HG03097 (cell line): ENCODE measurements around the gene PHYKPL.

ENCODE experiments used
- ATAC-seq: cut with Tn5 transposase; IDR thresholded peaks from one replicate; pipeline ENCODE4 v1.9.1; 2021; ENCODE audit not compliant: unreplicated experiment, low FRiP score

The PHYKPL gene

GRCh38 chr5:178224403-178224802 is 8.2 kb downstream of the PHYKPL start:
- no peak for ATAC-seq

GRCh38 chr5:178223828-178224335 is 8.7 kb downstream of the PHYKPL start:
- no peak for ATAC-seq

GRCh38 chr5:178223196-178223773 is 9.3 kb downstream of the PHYKPL start:
- no peak for ATAC-seq

DNA sequence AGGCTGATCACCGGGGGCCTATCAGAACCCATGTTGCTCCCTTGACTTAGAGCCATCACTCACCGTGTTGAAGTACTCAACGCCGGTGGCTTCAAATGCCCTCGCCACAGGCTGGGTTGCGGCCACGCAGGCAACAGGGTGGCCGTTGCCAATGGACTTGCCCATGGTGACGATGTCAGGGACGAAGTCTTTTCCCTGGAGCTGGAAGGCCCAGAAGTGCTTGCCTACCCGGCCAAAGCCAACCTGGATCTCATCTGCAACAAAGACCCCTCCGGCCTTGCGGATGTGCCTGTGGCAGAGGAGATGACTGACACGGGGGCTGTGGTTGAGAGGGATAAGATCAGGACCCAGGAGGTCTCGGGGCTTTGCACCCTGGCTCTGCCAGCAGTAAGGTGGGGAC is 10.3 kb downstream of the PHYKPL start:
- no peak for ATAC-seq

- ATAC-seq: no peak
These were observed 10.7 kb downstream of the PHYKPL start for GRCh38 chr5:178221853-178222252.

GRCh38 chr5:178221282-178221681 is 11.3 kb downstream of the PHYKPL start:
- ATAC-seq: no peak

- no peak for ATAC-seq
These were observed 13.8 kb downstream of the PHYKPL start for GRCh38 chr5:178218827-178219226.

GRCh38 chr5:178218237-178218776 is 14.3 kb downstream of the PHYKPL start:
- ATAC-seq: no peak

- no peak for ATAC-seq
These were observed 15.8 kb downstream of the PHYKPL start for GRCh38 chr5:178216779-178217178.

DNA sequence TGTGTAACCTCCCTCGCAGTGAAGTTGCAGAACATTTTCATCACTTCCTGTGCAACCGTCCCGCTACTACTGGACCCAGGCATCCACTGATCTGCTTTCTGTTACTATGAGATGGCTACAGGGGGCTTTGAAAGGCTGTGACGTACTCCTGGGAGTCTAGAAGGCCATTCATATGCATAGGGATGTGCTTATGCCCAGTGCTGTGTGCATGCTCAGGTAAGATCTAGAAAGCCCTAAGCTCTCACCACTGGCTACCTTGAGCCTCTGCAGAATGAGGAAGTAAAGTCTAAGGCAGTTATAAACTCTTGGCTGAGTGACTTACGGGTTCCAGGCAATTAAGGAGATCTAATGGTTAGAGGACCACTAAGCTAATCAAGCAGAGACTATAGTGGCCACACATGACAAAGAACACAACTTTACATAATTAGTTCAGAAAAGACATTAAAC is 16.5 kb downstream of the PHYKPL start:
- ATAC-seq: no peak

- no peak for ATAC-seq
These were observed 17.2 kb downstream of the PHYKPL start for GRCh38 chr5:178215280-178216002.

DNA sequence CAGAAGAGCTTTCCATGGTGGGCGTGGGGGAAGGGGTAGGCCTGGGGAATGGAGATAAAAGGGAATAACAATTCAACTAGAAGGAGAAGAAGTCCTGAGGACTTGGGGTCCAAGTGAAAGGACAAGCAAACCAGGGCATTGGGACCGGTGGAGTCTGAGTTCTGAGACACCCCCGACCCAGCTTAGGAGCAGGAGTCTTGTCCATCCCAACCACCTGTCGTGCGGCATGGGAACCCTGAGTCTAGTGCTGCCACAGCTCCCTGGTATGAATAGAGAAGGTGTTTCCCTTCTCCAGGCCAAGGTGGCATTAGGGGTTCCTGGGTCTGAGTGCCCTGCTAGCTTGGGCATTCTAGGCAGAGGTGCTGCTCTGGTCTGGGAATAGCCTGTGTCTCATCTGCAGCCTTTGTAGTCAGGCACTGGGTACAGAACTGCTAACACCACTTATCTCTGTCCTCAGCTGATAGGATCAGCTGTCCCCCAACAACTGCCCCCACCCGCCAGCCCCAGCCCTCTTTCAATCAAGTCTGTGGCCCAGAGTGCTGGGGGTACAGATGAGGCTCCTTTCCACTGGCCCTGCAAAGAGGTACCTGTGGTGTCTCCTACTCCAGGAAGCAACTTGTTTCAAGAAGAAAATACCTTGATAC is 18.3 kb downstream of the PHYKPL start:
- no peak for ATAC-seq

DNA sequence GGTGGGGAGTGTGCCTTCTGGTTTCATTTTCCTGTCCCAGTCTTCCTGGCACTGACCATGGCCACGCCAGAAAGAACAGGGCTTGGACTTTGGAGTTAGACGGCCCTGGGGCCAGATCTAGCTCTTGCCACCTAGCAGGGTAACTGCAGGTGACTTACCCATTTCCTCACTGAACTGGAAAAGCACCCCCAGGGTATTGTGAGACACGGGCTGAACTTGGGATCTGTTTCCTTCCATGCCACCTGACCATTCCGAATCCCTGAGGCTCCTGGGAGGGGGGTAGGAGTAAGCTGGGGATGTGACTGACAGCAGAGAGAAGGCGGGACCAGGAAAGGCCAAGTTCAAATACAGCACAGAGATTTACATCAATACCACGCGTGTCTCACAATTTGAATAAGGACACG is 18.9 kb downstream of the PHYKPL start:
- no peak for ATAC-seq

GRCh38 chr5:178213003-178213461 is 19.6 kb downstream of the PHYKPL start:
- ATAC-seq: no peak

- no peak for ATAC-seq
These were observed 20.2 kb downstream of the PHYKPL start for GRCh38 chr5:178212241-178213002.

DNA sequence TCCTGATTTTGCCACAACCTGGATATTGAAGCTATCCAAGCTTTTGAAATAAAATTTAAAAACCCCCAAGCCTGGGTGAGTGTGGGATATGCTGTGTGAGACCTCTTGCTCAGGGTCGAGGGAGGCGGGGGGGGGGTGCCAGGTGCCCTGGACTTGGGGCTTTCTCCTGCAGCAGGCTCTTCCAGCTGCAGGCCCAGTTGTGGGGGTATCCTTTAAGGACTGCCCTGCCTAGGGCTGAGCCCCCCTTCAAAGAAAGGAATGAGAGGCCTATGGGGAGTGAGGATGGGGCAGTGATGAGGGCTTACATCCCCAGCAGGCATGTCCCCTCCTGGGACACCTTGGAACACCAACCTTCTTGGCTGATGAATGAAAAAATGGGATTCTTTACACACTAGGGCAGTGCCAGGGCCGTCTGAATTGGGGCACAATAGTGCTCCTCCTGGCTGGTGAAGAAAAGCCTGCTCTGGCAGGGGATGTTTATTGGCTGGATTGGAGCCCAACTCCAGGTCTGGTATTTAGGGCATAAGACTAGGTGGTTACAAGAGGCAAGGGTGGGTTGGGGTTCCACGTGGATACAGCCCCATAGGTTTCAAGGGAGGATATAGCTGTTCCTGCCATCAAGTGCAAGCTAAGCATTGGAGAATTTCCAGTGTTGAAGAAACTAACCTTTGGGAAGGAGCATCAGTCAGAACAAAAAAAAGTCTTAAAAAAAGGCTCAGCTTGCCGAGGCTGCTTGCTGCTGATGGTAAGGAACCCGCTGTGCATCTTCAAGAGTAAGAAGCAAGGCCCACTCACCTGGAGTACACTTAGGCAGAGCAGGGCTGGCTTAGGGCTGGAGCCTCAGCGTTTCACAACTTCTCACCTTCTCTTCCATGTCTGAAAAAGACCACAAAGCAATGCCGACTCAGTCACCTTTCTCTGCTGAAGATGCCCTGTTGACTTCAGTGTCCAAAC is 21.2 kb downstream of the PHYKPL start:
- ATAC-seq: no peak

DNA sequence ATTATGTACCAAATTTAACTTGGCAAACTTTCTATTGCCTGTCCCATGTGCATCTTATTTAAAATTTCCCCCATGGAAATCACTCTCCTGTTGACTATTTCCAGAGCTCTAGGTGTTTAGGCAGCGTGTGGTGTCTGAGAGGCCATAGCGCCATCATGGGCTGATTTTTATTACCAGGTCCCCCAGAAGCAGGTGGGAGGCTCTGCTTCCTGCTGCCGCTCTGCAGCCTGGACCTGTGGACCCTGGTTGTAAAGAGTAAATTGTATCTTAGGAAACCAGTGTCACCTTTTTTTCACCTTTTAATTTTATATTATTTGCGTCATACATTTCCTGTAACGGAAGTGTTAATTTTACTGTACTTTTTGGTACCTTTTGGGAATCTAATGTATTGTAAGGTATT is 21.9 kb downstream of the PHYKPL start:
- ATAC-seq: no peak

DNA sequence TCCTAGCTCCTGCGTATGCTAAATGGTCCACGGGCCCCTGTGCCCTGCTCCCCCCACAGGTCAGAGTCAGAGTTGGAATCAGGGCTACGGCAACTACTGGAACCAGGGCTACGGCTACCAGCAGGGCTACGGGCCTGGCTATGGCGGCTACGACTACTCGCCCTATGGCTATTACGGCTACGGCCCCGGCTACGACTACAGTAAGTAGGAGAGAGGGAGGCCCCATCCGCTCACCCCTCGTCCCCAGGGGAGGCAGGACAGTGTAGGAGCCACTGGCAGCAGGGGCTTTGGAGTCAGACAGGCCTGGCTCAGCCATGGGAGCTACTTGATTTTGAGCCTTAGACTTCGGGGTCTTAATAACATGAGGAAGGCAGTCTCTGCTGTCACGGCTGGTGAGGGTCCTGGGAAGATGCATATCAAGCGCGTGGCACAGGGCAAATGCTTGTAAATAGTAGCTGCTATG is 22.5 kb downstream of the PHYKPL start:
- no peak for ATAC-seq

DNA sequence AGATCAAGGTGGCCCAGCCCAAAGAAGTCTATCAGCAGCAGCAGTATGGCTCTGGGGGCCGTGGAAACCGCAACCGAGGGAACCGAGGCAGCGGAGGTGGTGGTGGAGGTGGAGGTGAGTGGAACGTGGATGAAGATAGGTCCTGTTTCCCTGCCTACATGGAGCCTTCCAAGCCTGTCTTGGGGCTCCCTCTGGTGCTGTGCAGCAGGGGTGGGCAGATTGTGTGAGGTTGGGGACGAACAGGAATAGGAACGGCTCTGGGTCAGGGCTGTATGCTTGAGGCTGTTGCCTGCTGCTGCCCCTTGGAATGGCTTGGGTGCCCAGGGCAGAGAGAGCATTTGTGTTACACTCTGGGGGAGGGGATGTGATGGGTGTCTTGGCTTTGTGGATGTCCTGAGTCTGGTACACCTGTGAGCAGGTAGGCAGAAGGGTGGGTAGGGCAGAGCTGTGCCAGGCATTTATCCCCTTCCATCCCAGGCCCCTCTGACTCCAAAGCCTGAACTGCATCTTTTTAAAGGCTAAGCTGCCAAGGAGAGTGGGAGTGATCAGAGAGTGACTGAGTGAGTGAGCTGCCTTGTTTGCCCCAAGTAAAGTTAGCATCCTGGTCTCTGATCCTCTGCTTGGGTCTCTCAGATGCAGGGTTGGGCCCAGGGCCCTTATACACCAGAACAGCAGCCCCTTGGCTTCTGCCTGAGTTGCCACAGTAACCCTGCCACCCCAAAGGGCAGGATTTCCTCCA is 23.1 kb downstream of the PHYKPL start:
- ATAC-seq: no peak
